Stimulated activated CD4-positive, alpha-beta T cell treated with anti-CD3 and anti-CD28 coated beads, Interleukin-15, amount 100 ng/mL, for 24 hours (primary cell): ENCODE data around the gene MRTFB.
"Not testable (repeated sequence)": the region's sequence is repeated elsewhere in the genome, so short reads cannot be mapped to it uniquely, and the experiment has no call there.

ENCODE experiments used
- DNase-seq: peaks from one replicate; pipeline ENCODE4 v3.0.0-alpha.2; 2020

Gene MRTFB

DNA sequence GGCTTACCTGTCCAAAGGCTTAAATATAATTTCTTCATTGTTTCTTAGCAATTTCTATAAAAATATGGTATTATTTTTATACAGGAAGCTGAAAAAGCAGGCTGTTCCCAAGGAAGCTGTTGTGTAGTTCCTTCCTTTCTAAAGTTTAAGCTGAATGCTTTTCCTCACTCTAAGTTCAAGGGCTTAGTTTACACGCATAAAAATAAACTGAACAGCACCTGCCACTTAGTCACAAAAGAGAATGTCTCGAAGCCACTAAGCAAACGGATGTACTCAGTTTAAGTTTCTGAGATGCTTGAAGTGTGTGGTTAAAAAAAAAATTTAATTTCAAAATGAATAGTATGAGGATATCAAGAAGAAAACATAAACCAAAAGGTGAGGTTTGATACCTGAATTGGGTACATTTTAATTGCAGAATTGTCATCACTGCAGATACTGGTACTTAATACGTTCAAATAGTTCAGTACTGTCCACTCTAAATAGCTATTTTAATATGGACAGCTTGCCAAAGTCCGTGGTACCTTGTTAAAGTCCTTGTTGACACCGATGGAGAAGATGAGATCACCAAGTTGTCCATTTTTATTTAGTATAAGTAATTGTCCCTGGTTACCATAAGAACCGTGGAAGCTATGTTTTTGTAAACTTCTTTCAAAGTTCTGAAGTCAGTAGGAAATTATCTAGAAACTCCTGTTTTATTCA is 38.1 kb downstream of the MRTFB start:
- DNase-seq = no peak

DNA sequence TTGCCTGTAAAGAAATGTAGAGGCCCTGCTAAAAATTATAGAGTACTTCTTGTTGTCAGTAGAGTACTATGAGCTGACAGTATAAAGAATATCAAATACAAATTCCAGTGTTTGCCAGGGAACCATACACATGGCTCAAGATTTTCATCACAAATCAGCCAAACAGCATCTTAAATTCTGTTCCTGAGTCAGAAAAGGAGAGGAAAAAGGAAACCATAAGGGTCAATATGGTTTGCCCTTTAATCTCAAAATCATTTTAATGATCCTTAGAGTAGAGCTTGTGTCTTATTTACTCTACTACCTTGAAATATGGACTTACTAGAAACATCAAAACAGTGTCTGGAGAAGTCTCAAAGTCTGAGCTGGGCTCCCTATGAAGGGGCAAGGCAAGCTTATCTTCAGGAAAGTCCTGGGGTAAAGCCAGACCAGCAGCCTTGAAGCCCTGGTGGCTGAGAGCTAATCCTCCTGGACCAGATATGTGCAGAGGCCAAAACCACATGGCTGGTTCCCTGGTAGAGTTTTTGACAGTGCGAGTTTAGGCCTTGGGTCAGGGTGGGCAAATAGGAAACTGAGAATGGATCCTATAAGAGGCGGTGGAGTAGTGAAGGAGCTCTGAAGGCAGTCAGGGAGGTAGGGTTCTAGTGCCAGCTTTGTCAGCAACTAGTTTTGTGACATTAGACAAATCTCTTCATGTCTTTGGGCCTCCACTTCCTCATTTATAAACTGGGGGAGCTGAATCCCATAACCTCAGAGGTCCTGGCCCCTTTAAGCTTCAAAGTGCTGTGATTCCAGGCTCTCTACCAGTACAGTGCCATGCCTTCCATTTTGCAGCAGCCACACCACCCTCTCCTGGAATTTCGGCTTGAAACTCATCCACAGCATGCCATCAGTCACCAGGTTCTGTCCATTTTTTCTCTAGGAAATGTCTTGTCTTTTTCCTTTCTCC is 38.9 kb downstream of the MRTFB start:
- no peak for DNase-seq

DNA sequence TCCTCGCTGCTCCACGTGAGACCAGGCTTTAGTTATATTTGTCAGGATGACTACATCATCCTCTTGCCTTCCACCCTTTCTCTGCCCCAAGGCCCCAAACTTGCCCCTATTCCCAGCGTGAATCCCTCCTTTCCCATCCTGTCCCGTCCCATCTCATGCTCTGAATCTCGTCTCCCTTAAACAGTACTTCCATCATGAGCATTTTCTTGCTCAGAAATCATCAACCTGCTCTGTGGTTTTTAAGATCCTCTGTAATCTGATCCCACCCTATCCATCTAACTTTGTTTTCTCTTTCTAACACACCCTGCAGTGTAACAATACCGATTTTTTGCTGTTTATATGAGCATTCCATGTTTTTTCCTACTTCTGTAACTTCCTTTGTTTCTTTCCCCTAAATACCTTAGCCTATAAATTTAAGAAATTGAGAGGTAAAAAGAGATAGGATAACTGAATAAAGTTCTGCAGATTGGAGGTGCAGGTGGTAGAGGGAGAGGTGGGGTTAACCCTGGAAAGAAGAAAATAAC is 39.7 kb downstream of the MRTFB start:
- no peak for DNase-seq

DNA sequence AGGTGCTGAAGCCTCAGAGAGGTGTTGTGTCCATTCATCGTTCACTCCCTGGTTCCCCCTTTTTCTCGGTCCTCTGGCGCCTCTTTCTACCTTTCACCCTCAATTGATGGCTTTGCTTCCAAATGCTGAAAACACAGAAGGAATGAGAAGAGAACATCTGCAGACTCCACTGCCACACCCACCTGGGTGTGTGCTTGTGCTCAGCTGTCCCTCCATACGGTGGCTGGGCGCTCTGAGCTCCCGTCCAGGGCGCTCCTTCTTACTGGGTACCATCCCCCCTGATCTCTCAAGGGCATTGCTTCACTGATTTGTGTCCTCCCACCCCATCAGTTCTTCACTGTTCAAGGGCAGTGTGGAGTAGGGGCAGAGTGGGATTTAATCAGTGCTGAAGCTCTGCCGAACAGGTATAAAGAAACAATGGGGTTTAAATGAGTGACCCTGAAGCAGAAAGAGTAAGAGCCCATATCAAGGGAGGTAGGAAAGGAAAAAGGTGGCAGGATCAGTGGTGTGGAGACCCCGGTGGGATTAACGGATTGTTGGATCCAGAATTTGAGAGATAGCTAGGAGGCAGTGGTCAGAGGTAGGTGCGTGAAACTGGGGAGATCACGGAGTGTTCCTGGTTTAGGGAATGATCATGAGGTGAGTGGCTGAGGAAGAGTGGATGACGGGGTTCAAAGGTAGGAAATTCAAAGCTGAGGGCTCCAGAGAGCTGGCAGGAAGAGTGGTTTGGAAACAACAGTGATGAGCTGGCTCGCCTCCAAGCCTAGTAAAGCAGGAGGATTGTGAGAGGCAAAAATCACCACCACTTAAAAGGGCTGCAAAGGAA is 40.8 kb downstream of the MRTFB start:
- no peak for DNase-seq

DNA sequence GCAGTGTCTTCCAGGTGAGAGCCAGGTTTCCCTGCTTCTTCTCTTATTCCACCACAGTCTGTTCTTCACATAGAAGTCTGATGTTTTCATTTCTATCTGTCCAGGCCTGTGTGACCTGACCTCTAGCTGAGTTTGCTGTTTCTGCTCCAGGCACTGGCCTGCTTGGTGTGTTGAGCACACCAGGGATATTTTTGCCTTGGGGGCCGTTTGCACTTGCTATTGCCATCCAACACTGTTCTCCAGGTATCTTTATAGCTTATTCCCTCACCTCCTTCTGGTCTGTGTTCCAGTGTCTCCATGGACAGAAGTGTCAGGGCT is 41.4 kb downstream of the MRTFB start:
- no peak for DNase-seq

DNA sequence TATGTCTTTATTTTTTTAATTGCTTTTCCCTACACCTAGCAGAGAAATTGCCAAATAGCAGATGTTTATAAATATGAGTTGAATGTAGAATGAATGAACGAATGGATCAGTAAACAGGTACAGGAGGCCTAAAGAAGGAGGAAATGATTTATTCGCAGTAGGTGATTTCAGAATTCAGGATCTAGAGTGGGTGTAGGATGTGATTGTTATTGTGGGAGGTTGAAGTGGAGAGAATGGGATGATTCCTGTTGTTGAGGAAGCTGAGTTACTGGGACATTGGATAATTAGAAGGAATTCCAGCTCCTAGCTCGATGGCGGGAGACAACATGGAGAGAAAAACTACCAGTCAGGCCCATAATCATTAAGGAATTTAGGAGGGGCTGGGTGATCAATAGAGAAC is 42.2 kb downstream of the MRTFB start:
- no peak for DNase-seq

DNA sequence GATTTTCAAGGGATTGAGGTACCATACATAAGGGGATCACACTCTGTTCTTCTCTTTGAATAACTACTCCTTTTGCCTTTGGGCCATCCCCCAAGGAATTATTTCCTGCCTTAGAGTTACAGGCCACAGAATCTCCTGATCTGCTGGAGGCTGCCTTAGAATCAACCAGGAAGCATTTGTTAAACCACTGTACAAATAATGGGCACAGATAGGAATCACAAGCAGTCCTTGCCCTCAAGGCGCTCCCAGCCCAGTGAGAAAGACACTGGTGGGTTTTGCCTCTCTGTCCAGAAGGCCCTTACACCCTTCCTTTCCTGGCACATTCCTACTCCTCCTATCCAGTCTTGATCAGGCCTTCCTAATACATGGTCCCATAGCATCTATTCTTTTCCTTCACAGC is 45.9 kb downstream of the MRTFB start:
- no peak for DNase-seq

DNA sequence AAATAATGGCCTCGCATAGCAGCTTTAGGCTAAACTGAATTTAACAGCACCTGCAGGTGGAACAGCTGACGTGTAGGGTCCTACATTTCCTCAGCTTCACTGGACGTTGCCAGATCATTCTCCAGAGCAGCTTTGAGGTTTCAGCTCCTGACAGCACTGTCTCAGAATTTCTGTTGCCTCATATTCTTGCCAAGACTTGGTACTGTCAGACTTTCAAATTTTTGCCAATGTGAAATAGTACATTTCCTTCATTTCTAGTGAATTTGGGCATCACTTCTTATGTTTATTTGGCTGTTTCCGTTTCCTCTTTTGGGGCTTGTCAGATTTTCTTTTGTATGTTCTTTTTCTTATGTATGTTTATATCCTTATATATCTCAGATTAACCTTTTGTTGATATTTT is 48.7 kb downstream of the MRTFB start:
- no peak for DNase-seq

DNA sequence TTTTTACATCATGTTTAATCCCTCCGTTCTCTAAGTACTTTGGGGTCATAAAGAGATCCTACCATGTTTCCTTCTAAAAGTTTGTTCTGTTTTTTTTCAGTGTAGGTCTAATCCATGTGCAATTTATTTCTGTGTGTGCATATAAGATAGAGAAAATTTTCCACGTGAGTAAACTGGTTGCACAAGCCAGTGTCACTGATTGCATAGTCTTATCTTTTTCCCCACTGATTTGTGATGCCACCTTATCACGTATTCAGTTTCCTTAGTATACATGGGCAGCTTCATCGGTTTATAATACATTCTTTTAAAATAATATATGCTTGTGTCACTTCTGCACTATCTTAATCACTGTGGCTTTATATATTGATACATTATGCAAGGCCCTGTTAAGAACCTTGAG is 49.2 kb downstream of the MRTFB start:
- no peak for DNase-seq

DNA sequence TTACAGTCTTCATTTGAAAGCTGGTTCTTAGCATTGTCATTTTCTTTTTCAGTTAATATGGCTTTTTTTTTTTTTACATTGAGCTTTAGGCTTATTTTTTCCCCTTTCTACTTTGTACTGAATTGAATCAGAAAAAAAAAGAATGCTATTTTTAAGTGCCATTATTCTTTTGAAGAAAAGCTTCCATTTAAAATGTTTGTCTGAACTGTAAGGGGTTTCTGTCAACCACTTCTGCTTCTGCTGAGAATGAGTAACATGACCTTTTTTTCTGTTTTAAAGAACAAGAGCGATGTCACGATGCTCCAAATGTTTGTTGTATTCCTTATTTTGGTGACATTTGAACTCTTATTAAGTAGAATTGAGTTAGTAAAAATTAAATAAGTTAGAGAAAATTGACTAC is 50.0 kb downstream of the MRTFB start:
- no peak for DNase-seq

DNA sequence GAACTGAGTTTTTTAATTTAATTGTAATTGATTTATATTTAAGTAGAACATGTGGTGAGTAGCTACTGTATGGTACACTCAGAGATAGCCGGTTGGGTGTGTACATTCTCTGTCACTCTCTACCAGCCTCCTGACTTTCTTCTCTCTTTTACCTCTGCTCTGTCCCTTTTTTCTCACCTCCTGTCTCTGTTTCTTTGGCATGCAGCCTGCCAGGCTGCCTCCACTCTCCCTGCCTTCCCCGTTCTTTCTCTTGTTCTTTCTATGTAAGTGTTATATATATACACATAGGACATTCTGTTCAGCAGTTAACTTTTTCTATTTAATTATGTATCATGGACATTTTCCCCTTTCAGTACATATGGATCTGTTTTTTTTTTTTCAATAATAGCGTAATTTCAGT is 50.8 kb downstream of the MRTFB start:
- DNase-seq = no peak

DNA sequence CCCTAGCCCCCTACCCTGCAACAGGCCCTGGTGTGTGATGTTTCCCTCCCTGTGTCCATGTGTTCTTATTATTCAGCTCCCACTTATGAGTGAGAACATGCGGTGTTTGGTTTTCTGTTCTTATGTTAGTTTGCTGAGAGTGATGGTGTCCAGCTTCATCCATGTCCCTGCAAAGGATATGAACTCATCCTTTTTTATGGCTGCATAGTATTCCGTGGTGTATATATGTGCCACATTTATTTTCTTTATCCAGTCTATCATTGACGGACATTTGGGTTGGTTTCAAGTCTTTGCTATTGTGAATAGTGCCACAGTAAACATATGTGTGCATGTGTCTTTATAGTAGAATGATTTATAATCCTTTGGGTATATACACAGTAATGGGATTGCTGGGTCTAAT is 51.3 kb downstream of the MRTFB start:
- not testable (repeated sequence) for DNase-seq

DNA sequence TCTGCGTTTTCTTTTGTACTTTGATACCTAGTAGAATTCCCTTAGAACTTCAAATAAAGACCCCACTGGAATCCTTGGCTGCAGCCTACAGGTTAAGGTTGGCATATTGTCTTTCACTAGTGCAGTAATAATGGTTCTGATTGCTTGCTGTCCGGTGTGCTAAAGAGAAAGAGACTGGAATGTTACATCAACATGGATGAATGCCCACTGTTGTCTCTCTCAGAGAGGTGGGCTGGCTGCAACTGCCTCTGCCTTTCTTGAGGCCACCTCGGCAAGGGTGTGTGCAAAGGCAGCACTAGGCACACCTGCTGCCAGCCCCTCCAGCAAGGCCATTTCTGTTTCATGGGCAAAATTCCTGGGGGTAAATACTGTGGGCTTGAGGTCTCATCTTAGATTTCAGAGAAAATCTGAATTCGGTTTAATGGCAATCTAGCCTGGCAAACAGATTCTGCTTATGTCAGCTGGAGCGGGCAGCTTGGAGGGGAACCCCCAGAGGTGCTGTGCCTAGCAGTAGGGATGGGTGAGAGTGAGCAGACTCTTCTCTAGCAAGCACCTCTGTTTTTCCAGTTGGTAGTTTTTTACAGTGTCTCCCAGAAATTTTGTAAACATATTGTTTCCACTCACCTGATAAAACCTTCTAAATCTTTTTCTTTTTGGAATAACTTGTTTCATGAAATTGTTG is 54.0 kb downstream of the MRTFB start:
- no peak for DNase-seq

DNA sequence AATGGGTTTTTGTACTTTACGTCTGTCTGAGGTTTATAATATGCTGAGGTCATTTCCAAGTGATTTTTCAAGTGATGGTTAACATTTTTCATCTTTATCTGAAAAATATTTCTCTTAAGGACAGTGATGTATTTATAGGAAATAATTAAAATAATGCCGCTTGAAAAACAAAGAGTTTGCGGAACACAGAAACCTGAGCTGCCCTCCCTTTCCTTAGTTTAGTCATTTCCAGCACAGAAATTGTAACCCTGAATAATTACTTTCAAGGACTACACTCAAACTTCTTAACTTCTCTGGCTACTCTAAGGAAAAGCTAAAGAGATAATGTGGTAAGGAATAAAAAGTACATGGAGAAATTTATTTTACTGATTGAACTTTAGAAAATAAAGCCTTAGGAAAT is 54.6 kb downstream of the MRTFB start:
- no peak for DNase-seq

DNA sequence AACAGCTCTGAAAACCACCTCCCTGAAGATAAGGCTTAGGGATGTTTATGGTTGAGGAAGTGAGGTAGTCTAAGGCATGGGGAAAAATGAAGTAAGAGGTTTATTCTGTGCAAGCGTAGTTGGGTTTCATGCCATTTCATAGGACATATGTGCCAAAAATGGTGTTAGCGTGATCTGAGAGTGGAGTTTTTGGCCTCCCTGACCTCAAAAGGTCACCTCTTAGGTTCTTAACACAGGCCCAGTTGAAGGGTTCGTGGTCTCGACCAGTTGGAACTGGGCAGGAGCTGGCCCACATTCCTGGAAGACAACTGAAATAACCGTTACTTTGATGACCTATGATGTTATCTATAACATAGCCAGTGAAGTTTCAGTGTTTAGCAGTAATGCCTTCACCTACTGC is 57.0 kb downstream of the MRTFB start:
- no peak for DNase-seq

DNA sequence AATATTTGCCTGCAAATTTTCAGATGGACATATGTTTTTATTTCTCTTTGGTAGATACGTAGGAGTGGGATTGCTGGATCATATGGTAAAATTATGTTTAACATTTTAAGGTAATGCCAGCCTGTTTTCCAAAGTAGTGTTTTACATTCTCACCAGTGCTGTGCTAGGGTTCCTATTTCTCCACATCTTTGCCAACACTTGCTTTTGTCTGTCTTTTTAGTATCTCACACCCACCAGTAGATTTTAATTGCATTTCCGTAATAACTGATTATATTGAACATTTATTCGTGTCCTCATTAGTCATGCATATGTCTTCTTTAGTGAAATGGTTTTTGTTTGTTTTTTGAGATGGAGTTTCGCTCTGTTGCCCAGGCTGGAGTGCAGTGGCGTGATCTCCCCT is 58.4 kb downstream of the MRTFB start:
- no peak for DNase-seq

DNA sequence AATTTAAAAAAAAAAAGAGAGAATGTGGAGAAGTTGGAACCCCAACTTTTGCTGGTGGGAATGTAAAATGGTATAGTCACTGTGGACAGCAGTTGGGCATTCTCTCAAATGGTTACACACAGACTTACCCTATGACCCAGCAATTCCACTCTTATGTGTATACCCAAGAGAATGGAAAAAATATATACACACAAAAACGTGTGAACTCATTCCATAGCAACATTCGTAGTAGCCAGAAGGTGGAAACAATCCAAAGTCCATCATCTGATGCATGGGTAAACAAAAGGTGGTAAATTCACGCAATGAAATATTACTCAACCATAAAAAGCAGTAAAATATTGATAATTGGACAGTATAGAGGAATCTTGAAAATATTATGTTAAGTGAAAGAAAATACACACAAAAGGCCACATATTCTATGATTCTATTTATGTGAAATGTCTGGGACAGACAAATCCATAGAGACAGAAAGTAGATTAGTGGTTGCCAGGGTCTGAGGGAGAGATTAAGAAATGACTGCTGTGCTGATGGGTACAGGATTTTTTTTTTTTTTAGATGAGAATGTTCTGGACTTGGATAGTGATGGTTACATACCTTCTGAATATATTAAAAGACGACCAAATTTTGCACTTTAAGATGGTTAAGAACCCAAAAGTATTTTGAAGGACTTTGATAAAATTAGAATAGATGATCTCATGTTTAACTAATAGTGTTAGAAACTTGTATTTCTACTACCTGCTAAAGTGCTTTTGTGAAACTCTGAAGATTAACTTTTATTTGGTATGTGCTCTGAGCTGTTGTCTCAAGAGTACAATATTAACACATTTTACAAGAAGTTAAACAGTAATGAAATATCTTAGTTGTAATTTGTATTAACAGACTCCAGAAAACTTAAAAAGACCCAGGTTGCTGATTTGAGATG is 60.9 kb downstream of the MRTFB start:
- no peak for DNase-seq

DNA sequence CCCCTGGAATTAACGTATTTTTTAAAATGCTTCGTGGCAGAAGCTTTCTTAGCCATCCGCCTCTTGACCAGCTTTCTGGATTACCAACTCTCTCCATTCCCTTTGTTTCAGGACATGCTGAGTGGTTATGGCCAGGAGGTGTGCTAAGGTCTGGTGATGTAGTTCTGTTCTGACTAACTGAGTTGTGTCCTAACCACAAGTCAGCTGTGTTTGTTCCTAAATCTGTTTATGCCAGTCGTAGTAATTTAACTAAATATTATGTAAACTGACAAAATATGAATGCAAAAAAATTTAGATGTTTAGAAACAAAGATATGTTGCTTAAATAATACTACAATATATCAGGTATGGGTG is 61.6 kb downstream of the MRTFB start:
- DNase-seq = no peak

DNA sequence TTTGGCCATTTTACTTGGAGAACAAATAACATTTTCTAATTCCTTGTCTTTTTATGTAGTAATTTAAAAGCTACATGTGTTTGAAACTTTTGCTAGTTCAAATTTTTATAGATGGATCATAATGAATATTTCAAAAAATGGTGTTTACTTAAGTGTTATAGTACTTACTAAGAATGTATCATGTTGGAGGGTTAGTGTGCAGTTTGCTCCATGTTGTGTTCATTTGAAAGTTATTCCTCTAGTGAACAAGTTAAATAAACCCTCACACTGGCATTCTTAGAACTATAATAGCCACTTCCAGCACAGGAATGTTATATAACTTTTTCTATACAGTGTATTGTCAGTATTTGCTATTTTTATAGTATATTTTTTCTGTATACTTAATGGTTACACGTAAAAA is 62.8 kb downstream of the MRTFB start:
- no peak for DNase-seq

DNA sequence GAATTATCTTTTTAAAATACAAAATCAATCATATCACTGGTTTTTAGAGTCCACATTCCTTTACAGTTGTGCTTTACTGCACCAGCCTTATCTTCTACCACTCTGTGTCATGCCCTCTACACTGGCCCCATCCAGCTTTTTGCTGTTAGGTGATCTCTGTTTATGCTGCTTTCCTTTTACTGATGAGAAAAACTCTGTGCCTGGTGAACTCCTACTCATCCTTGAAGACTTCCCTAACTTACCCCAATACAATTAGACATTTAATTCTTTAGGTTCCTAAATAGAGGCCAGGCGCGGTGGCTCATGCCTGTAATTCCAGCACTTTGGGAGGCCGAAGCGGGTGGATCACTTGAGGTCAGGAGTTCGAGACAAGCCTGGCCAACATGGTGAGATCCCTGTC is 64.6 kb downstream of the MRTFB start:
- DNase-seq = no peak

DNA sequence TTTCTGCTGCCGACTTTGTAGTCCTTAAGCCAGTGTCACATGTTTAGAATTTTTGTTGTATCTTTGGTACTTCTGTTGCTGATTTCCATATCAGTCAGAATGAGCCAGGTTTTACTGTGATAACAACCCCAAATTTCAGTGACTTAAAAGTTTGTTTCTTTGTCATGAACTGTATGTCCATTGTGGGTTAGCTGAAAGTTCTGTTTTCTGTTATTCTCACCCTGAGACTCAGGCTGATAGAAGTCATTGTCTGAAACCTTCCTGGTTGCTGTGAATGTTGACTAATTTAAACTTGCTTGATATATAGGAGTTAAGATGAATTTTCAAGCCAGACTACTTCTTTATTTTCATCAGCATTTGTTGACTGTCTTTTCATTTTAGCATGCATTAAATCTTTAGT is 68.8 kb downstream of the MRTFB start:
- no peak for DNase-seq

DNA sequence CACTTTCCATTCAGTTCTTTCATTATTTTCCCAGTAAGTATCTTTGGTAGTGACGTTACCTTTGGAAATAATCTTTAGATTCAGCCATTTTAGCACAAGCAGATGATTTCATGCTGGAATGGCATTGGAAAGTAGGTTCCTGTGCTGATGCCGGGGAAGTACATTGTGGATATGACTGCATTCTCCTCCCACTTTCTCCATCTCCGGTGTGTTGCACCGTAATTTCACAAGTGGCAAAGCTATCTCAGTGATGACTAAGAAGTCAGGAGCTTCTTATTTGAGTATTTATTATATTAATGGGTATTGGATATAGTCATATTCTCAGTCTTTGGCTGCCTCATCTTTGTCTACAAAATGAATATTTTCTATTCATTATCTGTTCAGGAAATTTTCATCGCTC is 69.8 kb downstream of the MRTFB start:
- no peak for DNase-seq
